Gastrocnemius medialis (tissue), 4 donors: ENCODE data around the gene SMYD3. TPM values are rescaled to one million over a fixed set of nuclear protein-coding genes. Genes with fewer than 3 reads are reported as not detected.

Experiments
- ATAC-seq, 2 donors: fragments of 150-250 bp; one replicate each; pipeline ENCODE4 v1.9.1; 2016
- DNase-seq, 2 donors: peaks; one replicate each; pipeline ENCODE4 v3.0.0-alpha.2; 2019
- H3K27ac ChIP-seq, 4 donors: fragments of 200-600 bp; sonication (generic); 1 replicate in 1 of 4; 2 replicates in 3 of 4; pipeline ENCODE4 v1.5.1; 2016 to 2018; ENCODE audit warnings: mild to moderate bottlenecking in 2 of 4, moderate library complexity in 1 of 4
- H3K27me3 ChIP-seq, 3 donors: fragments of 200-600 bp; sonication (generic) in 2 of 3; 1 replicate in 1 of 3; 2 replicates in 2 of 3; pipeline versions ENCODE4 v1.5.1 to v1.6.0; 2016 to 2019; ENCODE audit warnings: mild to moderate bottlenecking in 1 of 3, moderate library complexity in 1 of 3
- H3K36me3 ChIP-seq, 2 donors: fragments of 200-600 bp; sonication (generic) in 1 of 2; one replicate each; pipeline ENCODE4 v1.5.1; 2017 to 2018
- H3K4me1 ChIP-seq, 2 donors: fragments of 200-600 bp; sonication (generic) in 1 of 2; one replicate each; pipeline ENCODE4 v1.5.1; 2016 to 2017; ENCODE audit warnings: mild to moderate bottlenecking in 2 of 2
- H3K4me3 ChIP-seq, 4 donors: fragments of 200-600 bp; sonication (generic) in 3 of 4; 1 replicate in 1 of 4; 2 replicates in 3 of 4; pipeline ENCODE4 v1.5.1; 2016 to 2019; ENCODE audit warnings: mild to moderate bottlenecking in 2 of 4
- H3K9me3 ChIP-seq, 3 donors: fragments of 200-600 bp; sonication (generic) in 2 of 3; 1 replicate in 1 of 3; 2 replicates in 2 of 3; pipeline ENCODE4 v1.5.1; 2016 to 2019
- POLR2A ChIP-seq, 2 donors: fragments of 450-650 bp; IDR thresholded peaks; one replicate each; pipeline ENCODE4 v1.6.1; 2017; ENCODE audit warnings: antibody characterized with exemption in 2 of 2, mild to moderate bottlenecking in 2 of 2, moderate library complexity in 2 of 2
- in situ Hi-C, 4 donors: fragments of 200-750 bp; cut with MboI; loops; one replicate each; pipeline versions ENCODE4 v1.15.0 to v1.8.0; 2017; ENCODE audit warnings: low sequenced_read_pairs in 4 of 4
- intact Hi-C: fragments of 100-400 bp; cut with DNase I; formaldehyde crosslinking; loops from one replicate; pipeline ENCODE4 v1.15.1; 2023; ENCODE audit warnings: low total_unique reads
- total RNA-seq, 4 donors: library from RNA; depleted of rRNA; stranded (reverse); fragments of >200 nt; gene quantifications; one replicate each; pipeline versions ENCODE4 v1.1.0 to v1.2.3, GENCODE V29; 2016
- TF ChIP-seq, protein P1 (sequence below), 5 experiments: fragments of 450-650 bp in 3 of 5; fragments of 200-600 bp in 2 of 5; sonication (generic) in 2 of 5; IDR thresholded peaks in 4 of 5; conservative IDR thresholded peaks in 1 of 5; 1 replicate in 4 of 5; 2 replicates in 1 of 5; pipeline ENCODE4 v1.5.1; 2016 to 2019; ENCODE audit warnings: antibody characterized with exemption in 5 of 5, mild to moderate bottlenecking in 3 of 5, moderate library complexity in 3 of 5

Gene SMYD3
- total RNA-seq, 4 donors from 2014 or later: 4.4 to 10.3 (median 6.3) TPM

- Histone ChIP-seq H3K27me3 (no peaks in the 10 kb centered on the region), H3K4me3 (no peak overlapping the region), H3K27ac (no peak overlapping the region), H3K4me1 (peaks cover 0 to 5% of the 10 kb centered on the region in 2 donors), H3K36me3 (no peaks in the 10 kb centered on the region), H3K9me3 (no peaks in the 10 kb centered on the region)
- in situ Hi-C loops: no loop called here
- intact Hi-C loops: no loop called here
- no peak for ATAC-seq
- no peak for DNase-seq
- TF ChIP-seq, protein P1, sequence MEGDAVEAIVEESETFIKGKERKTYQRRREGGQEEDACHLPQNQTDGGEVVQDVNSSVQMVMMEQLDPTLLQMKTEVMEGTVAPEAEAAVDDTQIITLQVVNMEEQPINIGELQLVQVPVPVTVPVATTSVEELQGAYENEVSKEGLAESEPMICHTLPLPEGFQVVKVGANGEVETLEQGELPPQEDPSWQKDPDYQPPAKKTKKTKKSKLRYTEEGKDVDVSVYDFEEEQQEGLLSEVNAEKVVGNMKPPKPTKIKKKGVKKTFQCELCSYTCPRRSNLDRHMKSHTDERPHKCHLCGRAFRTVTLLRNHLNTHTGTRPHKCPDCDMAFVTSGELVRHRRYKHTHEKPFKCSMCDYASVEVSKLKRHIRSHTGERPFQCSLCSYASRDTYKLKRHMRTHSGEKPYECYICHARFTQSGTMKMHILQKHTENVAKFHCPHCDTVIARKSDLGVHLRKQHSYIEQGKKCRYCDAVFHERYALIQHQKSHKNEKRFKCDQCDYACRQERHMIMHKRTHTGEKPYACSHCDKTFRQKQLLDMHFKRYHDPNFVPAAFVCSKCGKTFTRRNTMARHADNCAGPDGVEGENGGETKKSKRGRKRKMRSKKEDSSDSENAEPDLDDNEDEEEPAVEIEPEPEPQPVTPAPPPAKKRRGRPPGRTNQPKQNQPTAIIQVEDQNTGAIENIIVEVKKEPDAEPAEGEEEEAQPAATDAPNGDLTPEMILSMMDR (IDR thresholded peaks at IDR 0.05 in 4 of 5, conservative IDR thresholded peaks at IDR 0.05 in 1 of 5): no peak
- TF ChIP-seq POLR2A (IDR thresholded peaks at IDR 0.05): no peak
These were observed 413.8 kb downstream of the SMYD3 start for GRCh38 chr1:246093230-246093629.

DNA sequence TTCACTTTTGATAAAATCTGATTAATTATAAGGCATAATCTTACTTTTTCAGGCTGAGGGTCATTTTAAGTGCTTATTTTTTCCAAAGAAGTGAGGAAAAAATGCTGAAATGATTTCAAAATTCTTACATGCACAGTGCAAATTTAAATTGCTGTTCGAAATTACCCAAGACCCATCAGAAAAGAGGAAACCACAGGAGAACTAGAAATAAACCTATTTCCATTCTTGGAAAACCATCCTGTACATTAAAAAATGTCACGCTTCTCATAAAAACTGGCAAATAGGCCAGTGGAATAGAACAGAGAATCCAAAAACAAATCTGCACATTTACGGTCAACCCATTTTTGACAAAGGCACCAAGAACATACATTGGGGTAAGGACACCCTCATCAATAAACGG lies 414.9 kb downstream of the SMYD3 start:
- ATAC-seq (no peak), DNase-seq (no peak)
- H3K27ac ChIP-seq: no peak overlapping the region
- H3K27me3 ChIP-seq: no peaks in the 10 kb centered on the region
- H3K36me3 ChIP-seq: no peaks in the 10 kb centered on the region
- no peak overlapping the region for H3K4me3 ChIP-seq
- no peaks in the 10 kb centered on the region for H3K9me3 ChIP-seq
- in situ Hi-C loops: no loop called here
- TF ChIP-seq POLR2A (IDR thresholded peaks at IDR 0.05): no peak
- TF ChIP-seq, protein P1 (IDR thresholded peaks at IDR 0.05 in 4 of 5, conservative IDR thresholded peaks at IDR 0.05 in 1 of 5): no peak
- H3K4me1 ChIP-seq: peaks cover 0 to 5% of the 10 kb centered on the region in 2 donors
- intact Hi-C loops: no loop called here

GRCh38 chr1:246091477-246091876 lies 415.6 kb downstream of the SMYD3 start:
- H3K4me3 ChIP-seq: no peak overlapping the region
- H3K27me3 ChIP-seq: no peaks in the 10 kb centered on the region
- in situ Hi-C loops (no loop called here), intact Hi-C loops (no loop called here)
- TF ChIP-seq, protein P1 (IDR thresholded peaks at IDR 0.05 in 4 of 5, conservative IDR thresholded peaks at IDR 0.05 in 1 of 5): no peak
- TF ChIP-seq POLR2A (IDR thresholded peaks at IDR 0.05): no peak
- no peaks in the 10 kb centered on the region for H3K36me3 ChIP-seq
- H3K27ac ChIP-seq: no peak overlapping the region
- H3K4me1 ChIP-seq: peaks cover 0 to 5% of the 10 kb centered on the region in 2 donors
- no peaks in the 10 kb centered on the region for H3K9me3 ChIP-seq
- ATAC-seq (no peak), DNase-seq (no peak)

DNA sequence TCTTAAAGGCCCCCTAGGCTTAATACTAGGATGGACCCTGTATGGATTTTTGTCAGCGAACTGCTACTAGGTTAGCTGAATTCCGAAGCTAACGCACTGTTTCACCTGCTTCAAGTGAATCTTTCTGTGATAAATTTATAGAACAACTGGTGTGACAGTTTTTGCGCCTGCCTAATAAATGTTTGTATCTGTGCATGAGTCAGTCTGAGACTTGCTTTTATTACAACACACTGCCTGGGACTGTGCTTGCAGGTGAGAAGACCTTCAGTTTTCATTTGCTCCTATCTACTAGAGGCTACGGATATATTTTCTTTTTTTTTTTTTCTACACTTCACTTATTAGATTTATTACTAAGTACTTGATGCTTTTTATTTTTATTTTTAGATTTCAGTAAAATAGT lies 420.9 kb downstream of the SMYD3 start:
- Histone ChIP-seq H3K9me3 (no peaks in the 10 kb centered on the region), H3K4me3 (no peak overlapping the region), H3K27me3 (no peaks in the 10 kb centered on the region), H3K4me1 (no peaks in the 10 kb centered on the region), H3K36me3 (no peaks in the 10 kb centered on the region), H3K27ac (no peak overlapping the region)
- no peak for TF ChIP-seq POLR2A (IDR thresholded peaks at IDR 0.05)
- TF ChIP-seq, protein P1 (IDR thresholded peaks at IDR 0.05 in 4 of 5, conservative IDR thresholded peaks at IDR 0.05 in 1 of 5): no peak
- in situ Hi-C loops (no loop called here), intact Hi-C loops (no loop called here)
- no peak for DNase-seq
- no peak for ATAC-seq

DNA sequence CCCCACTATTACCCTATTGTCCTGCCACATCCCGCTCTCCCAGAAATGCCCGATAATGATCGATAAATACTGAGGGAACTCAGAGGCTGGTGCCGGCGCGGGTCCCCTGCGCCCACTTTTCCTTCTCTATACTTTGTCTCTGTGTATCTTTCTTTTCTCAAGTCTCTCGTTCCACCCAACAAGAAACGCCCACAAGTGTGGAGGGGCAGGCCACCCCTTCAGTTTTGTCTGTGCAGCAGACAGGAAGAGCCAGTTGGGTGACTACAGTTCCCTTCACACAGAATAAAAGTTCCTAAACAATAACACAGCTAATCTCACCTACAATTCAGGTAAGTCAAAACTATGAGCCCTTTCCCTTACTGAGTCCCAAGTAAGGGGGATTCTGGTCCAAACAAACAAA lies 423.7 kb downstream of the SMYD3 start:
- TF ChIP-seq POLR2A (IDR thresholded peaks at IDR 0.05): no peak
- TF ChIP-seq, protein P1 (IDR thresholded peaks at IDR 0.05 in 4 of 5, conservative IDR thresholded peaks at IDR 0.05 in 1 of 5): no peak
- H3K9me3 ChIP-seq: no peaks in the 10 kb centered on the region
- no peak overlapping the region for H3K27ac ChIP-seq
- in situ Hi-C loops: no loop called here
- no peaks in the 10 kb centered on the region for H3K4me1 ChIP-seq
- intact Hi-C loops: no loop called here
- no peaks in the 10 kb centered on the region for H3K27me3 ChIP-seq
- no peaks in the 10 kb centered on the region for H3K36me3 ChIP-seq
- DNase-seq (no peak), ATAC-seq (no peak)
- no peak overlapping the region for H3K4me3 ChIP-seq
